Measurements from ENCODE around the gene PCSK2. TPM values are rescaled to one million over a fixed set of nuclear protein-coding genes. Genes with fewer than 3 reads are reported as not detected.

PCSK2 gene
- total and polyA plus RNA-seq, 2 of the 8 experiments (the other 6 are each of a cell fraction or from before 2014, with no cell fraction given) = 1.9 to 4.2 TPM

- Histone ChIP-seq H4K91ac (replicated peaks; ENCODE audit: insufficient read length, low read length) (peak overlapping the region; percentile 57), H3K23me2 (ENCODE audit: low read depth, low read length) (no peaks in the 10 kb centered on the region), H3K4ac (replicated peaks; ENCODE audit: insufficient read length, low read depth, low read length) (peak overlapping the region; percentile 27), H3K79me1 (ENCODE audit: low read depth, low read length) (no peaks in the 10 kb centered on the region), H2BK120ac (replicated peaks; ENCODE audit: low read depth, low read length) (no peak overlapping the region), H3K4me1 (replicated peaks in 1 of 4; ENCODE audit: control insufficient read depth in 3 of 4, insufficient read depth in 4 of 4, low read length in 3 of 4) (no peaks in the 10 kb centered on the region), H4K20me1 (replicated peaks in 1 of 2; ENCODE audit: control insufficient read depth in 1 of 2, insufficient read depth in 2 of 2, low read length in 2 of 2) (no peaks in the 10 kb centered on the region), H3K9me3 (ENCODE audit: insufficient read depth in 2 of 2, low read depth in 1 of 2, low read length in 1 of 2) (no peaks in the 10 kb centered on the region), H3K36me3 (ENCODE audit: control insufficient read depth in 2 of 4, insufficient read depth in 4 of 4, low read length in 3 of 4) (no peaks in the 10 kb centered on the region), H3K14ac (ENCODE audit: insufficient read length) (no peak overlapping the region), H4K5ac (ENCODE audit: insufficient read length, low read depth, low read length) (no peak overlapping the region), H2AK5ac (ENCODE audit: low read depth, low read length) (peak overlapping the region; percentile 89; the same call in 1 of the 2 replicates), H3K27me3 (replicated peaks in 1 of 4; ENCODE audit: control insufficient read depth in 3 of 4, extremely low read depth in 1 of 4, insufficient read depth in 3 of 4, low read length in 3 of 4) (no peaks in the 10 kb centered on the region), H2BK15ac (ENCODE audit: low read length) (no peak overlapping the region), H3K18ac (ENCODE audit: extremely low read depth, low read length) (no peak overlapping the region), H4K8ac (ENCODE audit: extremely low read depth, insufficient read depth, low read length) (no peak overlapping the region), H3K4me2 (ENCODE audit: insufficient read depth in 1 of 2, low read depth in 2 of 2, low read length in 2 of 2) (no peak overlapping the region), H3K56ac (replicated peaks; ENCODE audit: insufficient read length, low read depth, low read length) (no peak overlapping the region), H2BK20ac (ENCODE audit: low read length) (no peak overlapping the region), H2AFZ (ENCODE audit: low read length) (no peak overlapping the region), H3K23ac (ENCODE audit: insufficient read length) (no peak overlapping the region), H2BK5ac (ENCODE audit: low read depth, low read length) (peak overlapping the region; percentile 52; the same call in 1 of the 2 replicates), H3K9ac (replicated peaks in 1 of 4; ENCODE audit: extremely low read depth in 1 of 4, low read depth in 3 of 4, low read length in 3 of 4) (no peak overlapping the region), H2BK12ac (ENCODE audit: low read depth, low read length) (peak overlapping the region; percentile 80; the same call in 1 of the 2 replicates), H3K4me3 (ENCODE audit: extremely low read depth in 1 of 4, insufficient read depth in 2 of 4, low read depth in 3 of 4, low read length in 4 of 4) (no peak overlapping the region), H3K79me2 (ENCODE audit: control insufficient read depth in 1 of 2, insufficient read depth in 2 of 2, low read length in 2 of 2) (no peaks in the 10 kb centered on the region), H3K27ac (ENCODE audit: low read depth, low read length) (no peak overlapping the region)
- ChIA-PET CTCF (ENCODE audit: partially characterized antibody) (interaction anchor here (1.1 to 3.2 kb wide), 2 partner anchors 62 to 567 kb away, joined by 3 to 11 read pairs; no protein-coding TSS in a partner anchor), POLR2A (ENCODE audit: partially characterized antibody) (no interaction called here)
- WGBS, 2 experiments (ENCODE audit: extremely low coverage in 1 of 2, insufficient coverage in 1 of 2, insufficient read length in 1 of 2, insufficient replicate concordance in 2 of 2, low coverage in 1 of 2, low lambda C conversion rate in 2 of 2, missing lambda C conversion rate in 1 of 2) = 83% methylated on average over 2 of the region's 2 CpGs; no CpG with 5 or more reads in 1 of the 2 experiments
- DNase-seq (ENCODE audit: low read depth in 1 of 2, low spot score in 2 of 2) (no peak), FAIRE-seq (no peak)
- TF ChIP-seq PHF8 (conservative IDR thresholded peaks at IDR 0.05; ENCODE audit: low read depth, low read length) (no peak), SP4 (IDR thresholded peaks at IDR 0.05; ENCODE audit: low read length) (no peak), RXRA (IDR thresholded peaks at IDR 0.05; ENCODE audit: insufficient read depth, low read depth, low read length) (no peak), ATF2 (IDR thresholded peaks at IDR 0.05; ENCODE audit: low read length) (no peak), RAD21 (IDR thresholded peaks at IDR 0.05 in 1 of 2, conservative IDR thresholded peaks at IDR 0.05 in 1 of 2; ENCODE audit: low read depth in 2 of 2, low read length in 2 of 2) (no peak), USF2 (IDR thresholded peaks at IDR 0.05; ENCODE audit: low read length) (no peak), BRCA1 (IDR thresholded peaks at IDR 0.05; ENCODE audit: low read depth, low read length) (no peak), CHD1 (IDR thresholded peaks at IDR 0.05; ENCODE audit: low read depth, low read length) (no peak), TBP (IDR thresholded peaks at IDR 0.05; ENCODE audit: low read depth, low read length) (no peak), CBX8 (IDR thresholded peaks at IDR 0.05; ENCODE audit: borderline replicate concordance, low read depth, low read length) (no peak), SUZ12 (IDR thresholded peaks at IDR 0.05; ENCODE audit: low read length) (no peak)
Measured at GRCh38 chr20:17369506-17369905, 142.7 kb downstream of the PCSK2 start.

All from H1 (cell line).